Upper lobe of right lung (tissue), 1 donor: Measurements from ENCODE around the gene KITLG. TPM values are rescaled to one million over a fixed set of nuclear protein-coding genes. Genes with fewer than 3 reads are reported as not detected.

Source experiments
- ATAC-seq: fragments of 200-7000 bp; cut with Tn5 transposase; one replicate; pipeline ENCODE4 v1.9.1; 2020; ENCODE audit warnings: mild to moderate bottlenecking, moderate library complexity
- DNase-seq: peaks from one replicate; pipeline ENCODE4 v3.0.0-alpha.2; 2020
- H3K27ac ChIP-seq: fragments of 200-600 bp; one replicate; pipeline ENCODE4 v1.8.0; 2022
- H3K27me3 ChIP-seq: fragments of 200-600 bp; one replicate; pipeline ENCODE4 v1.8.0; 2022; ENCODE audit warnings: mild to moderate bottlenecking
- H3K36me3 ChIP-seq: fragments of 200-600 bp; one replicate; pipeline ENCODE4 v1.8.0; 2022
- H3K4me1 ChIP-seq: fragments of 200-600 bp; one replicate; pipeline ENCODE4 v1.8.0; 2022
- H3K4me3 ChIP-seq: fragments of 200-600 bp; one replicate; pipeline ENCODE4 v1.8.0; 2022; ENCODE audit warnings: mild to moderate bottlenecking
- H3K9me3 ChIP-seq: fragments of 200-600 bp; one replicate; pipeline ENCODE4 v1.8.0; 2022
- CTCF ChIP-seq: fragments of 200-600 bp; IDR thresholded peaks from one replicate; pipeline ENCODE4 v1.8.0; 2022; ENCODE audit warnings: antibody characterized with exemption
- intact Hi-C: fragments of 100-400 bp; cut with DNase I; formaldehyde crosslinking; loops from one replicate; pipeline ENCODE4 v1.11.0; 2022
- total RNA-seq: library from RNA; stranded (reverse); fragmentation: NEBNext Ultra II Directional; extraction: Animal tissue kit (Norgen Biotek cat#: 25700); gene quantifications from one replicate; pipeline ENCODE4 v1.2.1, GENCODE V29; 2021
- donor health status: DM: no; HTN: yes; CAD: no; lungs with severe emphysema.

The KITLG gene
- total RNA-seq, 1 donor from 2014 or later = 68.1 TPM

DNA sequence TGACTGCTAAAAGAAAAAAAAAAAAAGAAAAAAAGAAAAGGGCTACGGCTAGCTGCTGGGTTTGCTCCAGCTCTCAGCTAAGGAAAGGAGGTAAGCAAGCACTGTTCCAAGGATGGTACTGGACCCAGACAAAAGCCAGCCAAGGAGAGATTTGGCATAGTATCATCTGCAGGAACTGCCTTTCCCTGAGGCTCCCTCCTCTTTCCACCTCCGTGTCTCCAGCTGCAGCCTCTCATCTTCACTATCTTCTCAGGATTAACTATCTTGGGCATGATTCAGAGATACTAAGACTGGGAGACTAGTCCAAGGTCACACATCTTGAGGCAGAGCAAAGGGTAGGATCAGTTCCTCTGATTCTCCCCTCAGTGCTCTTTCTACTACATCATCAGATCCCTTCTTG, 6.0 kb downstream of the KITLG start:
- Histone ChIP-seq H3K9me3 (no peaks in the 10 kb centered on the region), H3K4me1 (peaks cover 50% of the 10 kb centered on the region)
- intact Hi-C loops = no loop called here

DNA sequence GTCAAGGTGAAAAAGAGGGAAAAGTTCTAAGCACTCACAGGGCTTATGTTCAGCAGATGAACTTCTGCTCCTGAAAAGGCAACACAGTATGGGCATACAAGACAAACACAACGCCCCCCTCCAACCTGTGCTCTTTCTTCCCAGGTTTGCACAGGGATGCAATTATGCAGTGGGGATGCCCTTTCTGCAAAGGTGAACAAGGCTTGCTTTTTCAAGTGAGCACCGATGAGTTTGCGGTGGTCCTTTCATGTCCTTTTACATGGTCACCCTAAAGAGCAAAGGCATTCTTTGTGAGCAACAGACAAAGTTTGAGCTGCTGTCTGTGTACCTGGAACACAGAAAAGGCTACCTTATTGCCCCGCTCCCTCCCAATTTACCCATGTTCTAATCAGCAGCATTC, 6.7 kb downstream of the KITLG start:
- no peak for DNase-seq
- H3K27me3 ChIP-seq = no peaks in the 10 kb centered on the region
- H3K9me3 ChIP-seq = no peaks in the 10 kb centered on the region
- peaks cover 50% of the 10 kb centered on the region for H3K4me1 ChIP-seq
- intact Hi-C loops = no loop called here
- no peak for TF ChIP-seq CTCF
- ATAC-seq = no peak
- H3K4me3 ChIP-seq = no peak overlapping the region
- H3K36me3 ChIP-seq = no peaks in the 10 kb centered on the region
- no peak overlapping the region for H3K27ac ChIP-seq

More for the DNA sequence above, 6.0 kb downstream of the KITLG start:
- no peak for DNase-seq
- no peaks in the 10 kb centered on the region for H3K36me3 ChIP-seq
- TF ChIP-seq CTCF = no peak
- ATAC-seq = no peak
- H3K27me3 ChIP-seq = no peaks in the 10 kb centered on the region
- peak overlapping the region; percentile 56 for H3K27ac ChIP-seq
- H3K4me3 ChIP-seq = peak overlapping the region; percentile 6

GRCh38 chr12:88572781-88573549, 7.3 kb downstream of the KITLG start:
- no peak for DNase-seq
- H3K4me3 ChIP-seq = no peak overlapping the region
- H3K36me3 ChIP-seq = no peaks in the 10 kb centered on the region
- no peak for ATAC-seq
- no peaks in the 10 kb centered on the region for H3K9me3 ChIP-seq
- H3K4me1 ChIP-seq = peaks cover 50% of the 10 kb centered on the region
- intact Hi-C loops = no loop called here
- H3K27ac ChIP-seq = no peak overlapping the region
- no peak for TF ChIP-seq CTCF
- no peaks in the 10 kb centered on the region for H3K27me3 ChIP-seq

DNA sequence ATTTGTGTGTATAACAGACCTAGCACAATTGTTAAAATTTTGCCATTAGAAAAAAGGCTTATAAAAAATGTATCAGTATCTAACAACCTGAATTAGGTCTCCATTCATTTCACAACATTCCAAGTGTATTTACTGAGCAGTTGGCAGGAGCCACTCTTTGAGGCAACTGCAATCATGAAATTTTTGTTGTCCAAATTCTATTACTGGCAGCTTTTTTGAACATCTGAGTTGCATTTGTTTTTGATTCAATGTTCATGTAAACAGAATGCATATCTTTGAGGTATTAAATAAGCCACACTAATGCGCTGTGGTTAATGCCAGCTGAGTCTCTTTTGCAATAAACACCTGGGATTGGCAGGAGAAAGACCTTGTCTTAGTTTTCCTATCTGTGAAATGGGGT, 8.7 kb downstream of the KITLG start:
- H3K4me1 ChIP-seq = peaks cover 63% of the 10 kb centered on the region

DNA sequence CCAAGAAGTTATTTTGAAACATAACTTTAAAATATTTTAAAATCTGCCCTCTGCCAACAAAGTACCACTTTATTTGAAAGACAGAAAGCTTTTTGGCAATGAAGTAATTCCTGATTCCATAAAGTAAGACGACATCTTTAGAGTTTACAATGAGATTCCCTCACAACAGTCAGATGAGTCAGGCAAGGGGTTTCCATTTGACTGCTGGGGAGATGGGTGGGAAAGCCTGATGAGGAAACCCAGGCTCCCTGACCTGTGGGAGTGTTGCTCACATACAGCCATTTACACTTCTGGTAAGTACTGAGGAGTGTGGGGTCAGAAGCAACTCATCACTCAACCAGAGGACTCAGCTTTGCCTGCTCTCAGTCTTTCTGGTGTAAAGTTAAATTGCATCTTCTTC, 10.2 kb downstream of the KITLG start:
- DNase-seq = no peak
- Histone ChIP-seq H3K27me3 (no peaks in the 10 kb centered on the region), H3K4me1 (peaks cover 61% of the 10 kb centered on the region), H3K4me3 (no peak overlapping the region), H3K27ac (no peak overlapping the region), H3K36me3 (no peaks in the 10 kb centered on the region), H3K9me3 (no peaks in the 10 kb centered on the region)
- intact Hi-C loops = no loop called here
- no peak for TF ChIP-seq CTCF
- ATAC-seq = no peak

More for the DNA sequence above, 8.7 kb downstream of the KITLG start:
- intact Hi-C loops = no loop called here
- Histone ChIP-seq H3K9me3 (no peaks in the 10 kb centered on the region), H3K27ac (no peak overlapping the region), H3K27me3 (no peaks in the 10 kb centered on the region), H3K36me3 (no peaks in the 10 kb centered on the region), H3K4me3 (no peak overlapping the region)
- ATAC-seq (no peak), DNase-seq (no peak)
- TF ChIP-seq CTCF = no peak
